IMR-90 (cell line): ENCODE measurements around the gene IL6ST. TPM values are rescaled to one million over a fixed set of nuclear protein-coding genes. Genes with fewer than 3 reads are reported as not detected.

ENCODE experiments used
- ATAC-seq: fragments of 200-7000 bp; cut with Tn5 transposase; 2 replicates; pipeline ENCODE4 v1.9.1; 2020; ENCODE audit warnings: low read depth, mild to moderate bottlenecking, moderate library complexity
- BruUV-seq: library from RNA; stranded (reverse); fragments of 400-500 nt; replicated peaks from 2 replicates; lab custom pipeline; 2021; lab: Mats Ljungman, UMichigan
- CTCF ChIA-PET: fragments of 300-600 bp; formaldehyde crosslinking; extraction: SDS; loops from one replicate; lab custom pipeline; 2021; ENCODE audit warnings: antibody characterized with exemption; lab: Yijun Ruan, JAX
- POLR2A ChIA-PET: fragments of 300-600 bp; sonication (Branson Sonifier 250); formaldehyde crosslinking; loops from one replicate; lab custom pipeline; 2022; ENCODE audit warnings: antibody characterized with exemption; ENCODE audit not compliant: unreplicated experiment; lab: Charles Lee
- DNase-seq: peaks from one replicate; pipeline ENCODE4 v3.0.0; 2013
- H2AFZ ChIP-seq: replicated peaks from 2 replicates; pipeline ENCODE3; 2013; ENCODE audit warnings: low read length, mild to moderate bottlenecking; ENCODE audit not compliant: poor library complexity
- H2AK5ac ChIP-seq: 2 replicates; pipeline ENCODE4 v1.6.1; 2013; ENCODE audit warnings: low read depth, low read length, inconsistent platforms
- H2AK9ac ChIP-seq: replicated peaks from 2 replicates; pipeline ENCODE3; 2013; ENCODE audit warnings: mild to moderate bottlenecking, low read depth, low read length, moderate library complexity; ENCODE audit not compliant: poor library complexity
- H2BK120ac ChIP-seq: 2 replicates; pipeline ENCODE4 v1.6.1; 2013; ENCODE audit warnings: low read depth, low read length, inconsistent platforms
- H2BK15ac ChIP-seq: 3 replicates; pipeline ENCODE4 v1.6.1; 2013; ENCODE audit warnings: low read depth, low read length, inconsistent platforms
- H2BK20ac ChIP-seq: 2 replicates; pipeline ENCODE4 v1.6.1; 2013; ENCODE audit warnings: low read depth, mild to moderate bottlenecking, inconsistent platforms, low read length, moderate library complexity
- H2BK5ac ChIP-seq: 2 replicates; pipeline ENCODE4 v1.6.1; 2013; ENCODE audit warnings: mild to moderate bottlenecking, low read depth, low read length, inconsistent platforms; ENCODE audit not compliant: poor library complexity, severe bottlenecking
- H3K14ac ChIP-seq: replicated peaks from 2 replicates; pipeline ENCODE4 v1.6.1; 2013; ENCODE audit warnings: low read depth, low read length, inconsistent platforms
- H3K18ac ChIP-seq: 2 replicates; pipeline ENCODE4 v1.6.1; 2013; ENCODE audit warnings: low read depth, low read length, control low read depth
- H3K23ac ChIP-seq: 2 replicates; pipeline ENCODE4 v1.6.1; 2013; ENCODE audit warnings: low read depth, low read length, inconsistent platforms
- H3K27ac ChIP-seq: 2 replicates; pipeline ENCODE4 v1.5.1; 2013; ENCODE audit warnings: mild to moderate bottlenecking, control low read depth, low read length; ENCODE audit not compliant: insufficient read depth
- H3K27me3 ChIP-seq: 2 replicates; pipeline ENCODE4 v1.6.1; 2013; ENCODE audit warnings: low read length; ENCODE audit not compliant: control insufficient read depth, insufficient read depth
- H3K36me3 ChIP-seq: 2 replicates; pipeline ENCODE4 v1.6.1; 2013; ENCODE audit warnings: low read length, mixed read lengths; ENCODE audit not compliant: control insufficient read depth, insufficient read depth
- H3K4ac ChIP-seq: 2 replicates; pipeline ENCODE4 v1.6.1; 2013; ENCODE audit warnings: low read depth, low read length, inconsistent platforms
- H3K4me1 ChIP-seq: 2 replicates; pipeline ENCODE4 v1.6.1; 2013; ENCODE audit warnings: low read length, mixed read lengths; ENCODE audit not compliant: control insufficient read depth, insufficient read depth
- H3K4me2 ChIP-seq: 2 replicates; pipeline ENCODE4 v1.6.1; 2013; ENCODE audit warnings: low read depth, mild to moderate bottlenecking, control low read depth, low read length, moderate library complexity
- H3K4me3 ChIP-seq: 2 replicates; pipeline ENCODE4 v1.5.1; 2013; ENCODE audit warnings: low read depth, mild to moderate bottlenecking, control low read depth, low read length, moderate library complexity; ENCODE audit not compliant: insufficient read depth
- H3K56ac ChIP-seq: 2 replicates; pipeline ENCODE4 v1.6.1; 2013; ENCODE audit warnings: low read length, inconsistent platforms; ENCODE audit not compliant: insufficient read depth; ENCODE audit errors: extremely low read depth
- H3K79me1 ChIP-seq, 2 experiments: 2 replicates each; pipeline ENCODE4 v1.6.1; 2013; ENCODE audit warnings: low read length in 2 of 2, inconsistent platforms in 1 of 2, low read depth in 1 of 2
- H3K9ac ChIP-seq: 2 replicates; pipeline ENCODE4 v1.6.1; 2013; ENCODE audit warnings: low read depth, low read length, control low read depth
- H3K9me1 ChIP-seq: 2 replicates; pipeline ENCODE4 v1.6.1; 2013; ENCODE audit warnings: low read length, inconsistent platforms; ENCODE audit not compliant: insufficient read depth
- H3K9me3 ChIP-seq: 2 replicates; pipeline ENCODE4 v1.6.1; 2013; ENCODE audit warnings: low read length; ENCODE audit not compliant: control insufficient read depth, insufficient read depth
- H4K20me1 ChIP-seq: 2 replicates; pipeline ENCODE4 v1.6.1; 2013; ENCODE audit warnings: low read length, inconsistent platforms; ENCODE audit not compliant: insufficient read depth
- H4K5ac ChIP-seq: 2 replicates; pipeline ENCODE4 v1.6.1; 2013; ENCODE audit warnings: mild to moderate bottlenecking, low read depth, low read length, control low read depth
- H4K8ac ChIP-seq, 2 experiments: 2 replicates each; pipeline ENCODE4 v1.6.1; 2013; ENCODE audit warnings: low read depth in 2 of 2, low read length in 2 of 2, control low read depth in 1 of 2, inconsistent platforms in 1 of 2
- H4K91ac ChIP-seq: 2 replicates; pipeline ENCODE4 v1.6.1; 2013; ENCODE audit warnings: low read depth, low read length, inconsistent platforms; ENCODE audit not compliant: insufficient read depth
- CHD1 ChIP-seq: IDR thresholded peaks from 2 replicates; pipeline ENCODE4 v1.6.1; 2012; ENCODE audit warnings: low read depth, low read length, improper control_type of control experiment
- MAFK ChIP-seq: IDR thresholded peaks from 2 replicates; pipeline ENCODE4 v1.6.1; 2012; ENCODE audit warnings: low read depth, low read length, improper control_type of control experiment
- WGBS, 2 experiments: methylation state at CpG; one replicate each; pipeline versions ENCODE4 v1.1.5 to v1.1.7; 2013; ENCODE audit warnings: missing lambda C conversion rate in 2 of 2; ENCODE audit not compliant: insufficient read length in 1 of 2; ENCODE audit errors: extremely low coverage in 2 of 2; 5-methylcytosine and 5-hydroxymethylcytosine counted together
- dilution Hi-C: fragments of 300-500 bp; cut with HindIII; formaldehyde crosslinking; loops from one replicate; pipeline ENCODE4 v1.14.3; 2018; ENCODE audit warnings: low sequenced_read_pairs; ENCODE audit not compliant: unreplicated experiment
- in situ Hi-C: fragments of 300-500 bp; cut with MboI; formaldehyde crosslinking; loops from 3 replicates; pipeline ENCODE4 v1.14.3; 2019; ENCODE audit warnings: low sequenced_read_pairs, inconsistent platforms, mixed read lengths
- intact Hi-C: fragments of 100-400 bp; cut with micrococcal nuclease; formaldehyde crosslinking; loops from 2 replicates; pipeline ENCODE4 v1.10.0; 2022
- polyA plus RNA-seq, 3 experiments: library from polyadenylated mRNA; depleted of rRNA; stranded (reverse); fragments of >200 nt; gene quantifications; 2 replicates each; pipeline ENCODE4 v1.2.3, GENCODE V29; 2012; ENCODE audit warnings: low replicate concordance in 1 of 3
- total RNA-seq: library from RNA; depleted of rRNA; stranded (reverse); fragments of >200 nt; gene quantifications from 2 replicates; pipeline ENCODE4 v1.2.3, GENCODE V29; 2012

The IL6ST gene
- total and polyA plus RNA-seq, 2 of the 4 experiments (the other 2 are of a cell fraction), result 90.6 to 506 TPM

- Histone ChIP-seq H3K79me1 (no peaks in the 10 kb centered on the region), H2BK20ac (no peak overlapping the region), H3K27me3 (no peaks in the 10 kb centered on the region), H2BK5ac (no peak overlapping the region), H2BK15ac (no peak overlapping the region), H3K4me2 (no peak overlapping the region), H2BK120ac (no peak overlapping the region), H3K9me3 (no peaks in the 10 kb centered on the region; the same call in 1 of the 2 replicates), H3K4ac (no peak overlapping the region), H3K4me3 (no peak overlapping the region), H3K36me3 (no peaks in the 10 kb centered on the region), H4K20me1 (no peaks in the 10 kb centered on the region), H3K23ac (no peak overlapping the region), H4K8ac (no peak overlapping the region), H3K4me1 (no peaks in the 10 kb centered on the region), H2AK5ac (no peak overlapping the region), H2AK9ac (no peak overlapping the region), H3K9ac (no peak overlapping the region), H3K27ac (no peak overlapping the region), H2AFZ (no peak overlapping the region), H4K91ac (no peak overlapping the region), H3K18ac (no peak overlapping the region), H3K9me1 (no peaks in the 10 kb centered on the region; the same call in 1 of the 2 replicates), H4K5ac (no peak overlapping the region), H3K14ac (no peak overlapping the region), H3K56ac (no peak overlapping the region)
- dilution Hi-C loops, result no loop called here
- POLR2A ChIA-PET, result no interaction called here
- no TSS peak for BruUV-seq
- CTCF ChIA-PET, result no interaction called here
- WGBS, 2 experiments, result 80% methylated on average over 2 of the region's 4 CpGs; no CpG with 5 or more reads in 1 of the 2 experiments
- no peak for ATAC-seq
- no peak for TF ChIP-seq MAFK
- no peak for TF ChIP-seq CHD1
- intact Hi-C loops, result no loop called here
- no peak for DNase-seq
- in situ Hi-C loops, result loop anchor here (25.0 kb wide), 1 partner anchor 568 kb away; no protein-coding TSS in a partner anchor
These were observed 89.5 kb downstream of the IL6ST start for GRCh38 chr5:55905251-55905650.
